ENCODE measurements around the gene NAE1.
A peak's percentile ranks its signal among the peaks of the same experiment; 100 is the strongest.

The NAE1 gene

GRCh38 chr16:66849549-66849948 is 18.8 kb upstream of the NAE1 start:
- no peak for DNase-seq

DNA sequence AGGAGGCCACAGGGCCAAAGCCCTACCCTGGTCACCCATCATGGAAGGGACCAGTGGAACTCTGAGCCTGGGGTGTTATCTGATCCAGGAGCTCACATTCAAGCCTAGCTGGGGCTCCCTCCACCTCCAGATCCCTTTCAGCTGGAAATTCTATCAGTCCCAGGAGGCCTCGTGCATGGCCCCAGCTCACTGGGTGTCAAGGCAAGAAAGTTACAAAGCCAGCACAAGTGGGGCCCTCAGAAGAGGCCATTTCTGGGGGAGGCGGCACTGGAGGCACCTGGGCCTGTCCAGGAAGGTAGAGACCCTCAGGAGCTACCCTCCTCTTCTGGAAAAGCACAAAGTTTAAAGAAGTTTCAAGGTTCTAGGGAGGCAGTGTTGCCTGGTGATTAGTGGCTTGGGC is 18.2 kb upstream of the NAE1 start:
- DNase-seq: no peak

DNA sequence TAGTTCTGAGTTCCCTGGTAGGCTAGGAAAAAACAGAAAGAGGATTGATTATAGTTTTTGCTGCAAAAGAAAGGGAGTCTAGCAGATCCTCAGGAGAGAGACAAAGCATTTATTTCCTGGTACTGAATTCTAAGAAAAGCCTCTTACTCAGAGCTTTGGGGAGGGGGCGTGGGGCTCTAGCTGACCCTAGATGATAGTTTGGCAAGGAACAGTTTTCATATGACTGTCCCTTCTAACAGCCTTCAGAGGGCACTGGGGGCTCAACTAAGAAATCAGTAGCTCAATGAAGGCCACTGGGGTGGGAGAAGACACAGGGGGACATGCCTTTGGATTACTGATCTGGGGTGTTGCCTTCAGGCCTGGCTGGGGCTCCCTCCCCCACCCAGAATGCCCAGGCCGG is 17.4 kb upstream of the NAE1 start:
- DNase-seq: no peak

DNA sequence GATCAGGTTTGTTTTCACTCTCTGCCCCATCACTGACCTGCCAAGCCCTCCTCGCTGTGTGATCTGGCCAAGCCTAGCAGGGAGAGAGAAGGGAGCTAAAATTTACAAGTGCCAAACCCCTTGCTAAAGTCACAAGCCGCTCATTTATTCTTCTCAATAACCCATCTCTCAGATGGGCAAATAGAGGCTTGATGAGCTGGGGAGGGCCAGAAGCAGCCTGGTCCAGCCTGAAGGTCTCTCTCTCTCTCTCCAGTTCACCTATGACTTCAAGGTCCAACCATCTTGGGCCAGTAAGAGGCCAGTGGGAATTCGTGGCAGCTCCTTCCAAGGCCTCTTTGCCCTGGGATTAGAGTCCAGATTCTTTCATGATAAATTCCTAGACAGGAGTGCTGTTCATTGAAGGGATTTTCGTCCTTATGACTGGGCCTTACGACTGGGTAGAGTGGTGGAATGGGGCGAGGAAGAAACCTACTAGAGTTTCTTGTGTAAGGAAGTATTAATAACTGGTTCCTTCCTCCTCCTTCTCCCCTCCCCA is 16.8 kb upstream of the NAE1 start:
- no peak for DNase-seq

DNA sequence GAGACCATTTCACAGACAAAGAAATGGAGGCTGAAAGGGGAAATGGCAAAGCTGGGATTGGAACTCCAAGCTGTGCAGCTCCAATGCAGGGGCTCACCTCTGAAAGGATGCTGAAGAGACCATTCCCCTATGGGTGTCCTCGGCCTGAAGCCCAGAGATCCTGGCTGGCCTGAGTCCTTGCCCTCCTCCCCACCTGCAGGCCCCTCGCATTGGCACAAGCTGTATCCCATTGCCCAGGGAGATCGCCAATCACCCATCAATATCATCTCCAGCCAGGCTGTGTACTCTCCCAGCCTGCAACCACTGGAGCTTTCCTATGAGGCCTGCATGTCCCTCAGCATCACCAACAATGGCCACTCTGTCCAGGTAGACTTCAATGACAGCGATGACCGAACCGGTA is 16.1 kb upstream of the NAE1 start:
- no peak for DNase-seq

DNA sequence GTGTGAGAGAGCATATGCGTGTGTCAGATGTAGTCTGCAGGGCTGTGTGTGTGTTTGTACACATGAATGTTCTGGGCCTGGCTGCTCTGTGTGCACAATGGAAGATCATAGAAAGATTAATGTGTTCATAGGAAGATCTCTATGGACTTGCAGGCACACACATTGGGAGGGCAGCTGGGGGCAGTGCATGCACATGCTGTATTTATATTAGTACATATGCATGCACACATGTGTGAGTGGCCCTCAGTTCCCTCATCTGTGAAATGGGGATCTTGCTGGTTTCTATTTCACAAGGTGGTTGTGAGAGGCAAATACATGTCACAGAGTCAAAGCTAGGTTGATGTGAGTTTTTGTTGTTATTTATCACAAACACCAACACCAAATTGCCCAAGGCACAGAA is 15.5 kb upstream of the NAE1 start:
- no peak for DNase-seq

DNA sequence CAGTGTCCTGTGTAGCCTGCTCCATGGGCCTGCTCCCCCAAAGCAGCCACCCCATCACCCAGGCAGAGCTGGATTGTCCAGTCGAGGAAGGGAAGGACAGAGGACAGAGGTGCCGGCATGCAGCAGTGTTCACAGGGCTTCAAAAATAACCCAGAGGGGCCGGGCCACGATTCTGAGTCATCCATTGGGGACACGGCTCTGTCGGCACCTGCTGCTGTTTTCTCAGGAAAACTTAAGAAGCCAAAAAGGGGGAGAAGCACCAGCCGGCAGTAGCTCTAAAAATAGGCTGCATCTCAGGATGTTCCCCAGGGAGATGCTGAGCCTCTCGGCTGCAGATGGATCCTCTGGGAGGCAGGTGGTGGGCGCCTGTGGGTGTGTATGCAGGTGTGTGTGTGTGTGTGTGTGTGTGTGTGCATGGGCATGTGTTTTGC is 15.0 kb upstream of the NAE1 start:
- DNase-seq: no peak

GRCh38 chr16:66845080-66845410 is 14.3 kb upstream of the NAE1 start:
- no peak for DNase-seq

DNA sequence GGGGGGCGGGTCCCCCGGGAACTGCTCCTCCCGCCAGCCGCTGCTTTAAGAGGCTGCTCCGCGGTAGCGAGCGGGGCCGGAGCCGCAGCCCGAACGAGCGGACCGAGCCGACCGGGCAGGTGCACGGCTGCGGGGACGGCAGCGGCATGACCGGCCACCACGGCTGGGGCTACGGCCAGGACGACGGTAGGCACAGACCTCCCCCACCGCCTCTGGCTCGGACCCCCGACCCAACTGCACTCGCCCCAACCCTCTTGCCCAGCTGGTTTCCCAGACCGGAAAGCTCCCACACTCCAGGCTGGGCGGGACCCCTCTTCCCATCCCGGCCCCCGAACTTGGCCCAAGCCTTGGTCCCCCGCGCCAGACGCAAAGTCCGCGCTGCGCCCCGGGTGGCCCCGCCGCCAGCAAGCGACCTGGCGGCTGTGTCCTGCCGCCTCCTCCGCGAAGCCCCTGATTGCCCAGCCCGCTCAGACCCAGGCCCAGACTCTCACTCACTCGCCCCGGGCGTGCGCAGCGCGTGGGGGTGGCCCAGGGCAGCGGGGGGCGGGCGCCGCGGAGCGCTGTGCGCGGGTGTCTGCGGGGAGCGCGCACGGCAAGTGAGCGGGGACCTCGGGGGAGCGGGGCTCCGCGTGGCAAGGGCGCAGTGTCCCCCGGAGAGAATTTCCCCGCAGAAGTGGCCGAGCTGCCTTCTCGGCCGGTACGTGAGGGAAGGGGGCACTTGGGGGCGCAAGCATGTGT is 13.7 kb upstream of the NAE1 start, which contains the start of gene CA7:
Gene CA7, plus strand, starts transcription at position 73 of the 738 bp plus-strand sequence. Its CDS starts 74 bp downstream, at position 147.
- no peak for DNase-seq

- DNase-seq: no peak
Measured at GRCh38 chr16:66844009-66844341, 13.2 kb upstream of the NAE1 start.

GRCh38 chr16:66843191-66843590 is 12.4 kb upstream of the NAE1 start:
- no peak for DNase-seq

DNA sequence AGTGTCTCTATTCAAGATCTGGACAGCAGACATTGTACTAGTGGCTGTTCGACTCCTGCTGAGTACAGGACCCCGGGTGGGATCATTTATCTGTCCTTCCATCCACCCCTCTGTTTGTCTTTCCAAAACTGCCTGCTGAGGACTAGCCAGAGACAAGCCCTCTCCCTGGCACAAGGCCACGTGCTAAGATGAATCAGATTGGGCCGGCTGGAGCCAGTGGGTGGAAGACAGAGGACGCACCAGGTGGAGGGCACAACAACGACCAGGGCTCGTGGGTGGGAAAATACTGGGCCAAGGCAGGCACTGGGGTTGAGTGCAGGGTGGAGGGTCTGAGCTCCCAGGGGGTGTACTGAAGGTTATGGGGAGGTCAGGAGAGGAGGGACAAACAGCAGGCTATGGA is 12.0 kb upstream of the NAE1 start:
- DNase-seq: no peak

DNA sequence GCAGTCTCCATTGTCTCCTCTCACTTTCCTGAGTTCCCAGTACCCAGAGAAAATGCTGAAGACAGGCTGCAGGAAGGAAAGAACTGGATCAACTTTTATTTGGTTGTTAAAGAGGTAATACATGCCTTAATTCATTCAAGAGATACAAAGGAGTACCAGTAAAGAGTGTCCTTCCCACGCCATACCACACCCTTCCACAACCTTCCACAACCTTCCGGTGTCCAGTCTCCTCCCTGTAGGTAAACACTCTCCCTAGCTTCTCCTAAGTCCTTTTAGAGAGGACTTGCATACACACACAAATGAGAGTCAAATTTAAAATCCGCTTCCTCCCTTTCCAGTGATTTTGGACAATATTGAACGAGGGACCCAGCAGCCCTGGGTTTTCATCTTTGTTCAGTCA is 10.6 kb upstream of the NAE1 start:
- DNase-seq: no peak

GRCh38 chr16:66840883-66841282 is 10.1 kb upstream of the NAE1 start:
- no peak for DNase-seq

DNA sequence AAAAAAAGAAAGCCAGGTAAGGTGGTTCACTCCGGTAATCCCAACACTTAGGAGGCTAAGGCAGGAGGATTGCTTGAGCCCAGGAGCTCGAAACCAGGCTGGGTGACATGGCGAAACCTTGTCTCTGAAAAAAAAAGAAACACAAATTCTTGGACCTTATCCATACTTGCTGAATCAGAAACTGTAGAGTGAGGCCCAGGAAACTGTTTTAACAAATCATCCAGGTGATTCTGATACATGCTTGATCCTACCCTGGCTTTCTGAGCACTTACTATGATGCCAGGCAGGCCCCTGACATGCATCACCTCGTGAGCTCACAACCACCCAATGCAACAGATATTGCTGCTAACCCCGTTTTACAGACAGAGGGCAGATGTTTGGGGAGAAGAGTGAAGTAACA is 4.0 kb upstream of the NAE1 start:
- DNase-seq: no peak

- no peak for DNase-seq
Measured at GRCh38 chr16:66832661-66833305, 2.0 kb upstream of the NAE1 start.

GRCh38 chr16:66832190-66832589 is 1.4 kb upstream of the NAE1 start:
- no peak for DNase-seq

GRCh38 chr16:66824006-66824405 is 6.8 kb downstream of the NAE1 start:
- no peak for DNase-seq

GRCh38 chr16:66814734-66815133 is 16.0 kb downstream of the NAE1 start:
- DNase-seq: no peak

DNA sequence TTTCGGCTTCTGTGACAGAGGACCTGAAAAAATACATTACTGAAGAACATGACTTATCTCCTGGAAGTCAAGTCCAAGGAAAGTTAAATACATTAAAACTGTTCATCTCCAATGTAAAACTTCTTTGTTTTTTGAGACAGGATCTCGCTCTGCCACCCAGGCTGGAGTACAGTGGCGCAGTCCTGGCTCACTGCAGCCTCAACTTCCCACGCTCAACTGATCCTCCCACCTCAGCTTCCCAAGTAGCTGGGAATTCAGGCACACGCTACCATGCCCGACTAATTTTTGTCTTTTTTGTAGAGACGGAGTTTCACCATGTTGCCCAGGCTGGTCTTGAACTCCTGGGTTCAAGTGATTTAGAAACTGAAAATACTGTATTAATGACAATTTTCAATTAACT is 19.7 kb downstream of the NAE1 start:
- DNase-seq: no peak

- DNase-seq: no peak
Measured at GRCh38 chr16:66810391-66810790, 20.4 kb downstream of the NAE1 start.

- no peak for DNase-seq
Measured at GRCh38 chr16:66809765-66810164, 21.0 kb downstream of the NAE1 start.

- peak; percentile 60 to 64 for DNase-seq
Measured at GRCh38 chr16:66802159-66802558, 28.6 kb downstream of the NAE1 start.

DNA sequence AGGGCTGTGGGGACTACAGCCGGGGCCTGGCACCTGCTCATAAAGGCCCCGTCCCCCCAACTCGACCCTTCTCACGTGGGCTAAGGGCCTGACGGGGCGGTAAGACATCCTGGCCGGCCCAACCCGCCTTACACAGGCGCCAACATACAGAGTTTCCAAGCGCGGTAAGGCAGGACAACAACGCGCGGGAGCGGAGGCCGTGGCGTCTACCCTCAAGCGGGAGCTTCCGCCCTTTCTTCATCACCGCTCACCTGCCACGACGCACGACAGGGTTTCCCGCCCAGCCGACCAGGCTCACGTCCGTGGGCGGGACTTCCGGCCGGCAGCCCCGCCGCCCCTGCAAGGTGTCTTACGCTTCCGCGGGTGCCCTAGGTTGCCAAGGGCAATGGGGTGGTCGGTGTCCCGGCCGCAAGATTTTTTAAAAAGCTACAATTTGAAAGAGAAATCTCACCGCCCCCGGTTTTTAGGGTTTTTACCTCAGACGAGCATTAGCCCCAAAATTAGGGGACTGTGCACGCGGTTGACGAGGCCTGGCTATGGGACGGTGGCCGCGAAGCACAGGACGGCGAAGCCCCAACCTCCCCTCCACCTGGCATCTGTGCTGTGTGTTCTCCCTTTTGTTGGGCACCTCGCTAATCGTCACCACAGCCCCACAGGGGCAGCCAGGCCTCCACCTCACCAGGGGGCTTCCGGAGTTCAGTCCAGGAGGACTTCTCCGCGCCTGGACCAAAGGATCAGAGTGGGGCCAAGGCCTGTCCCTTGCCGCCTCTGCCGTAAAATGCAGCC is 29.3 kb downstream of the NAE1 start, which contains the start of gene TERB1:
Gene TERB1, minus strand, starts transcription at position 265 of the 786 bp plus-strand sequence. CDS start 4,786 bp downstream, outside the sequence.
- no peak for DNase-seq

Data from inflammatory macrophage (primary cell).